IMR-90 (cell line): Measurements from ENCODE around the gene DNAJC4. TPM values are rescaled to one million over a fixed set of nuclear protein-coding genes. Genes with fewer than 3 reads are reported as not detected.

Experiments used
- ATAC-seq: fragments of 200-7000 bp; cut with Tn5 transposase; 2 replicates; pipeline ENCODE4 v1.9.1; 2020; ENCODE audit warnings: low read depth, mild to moderate bottlenecking, moderate library complexity
- BruUV-seq: library from RNA; stranded (reverse); fragments of 400-500 nt; replicated peaks from 2 replicates; lab custom pipeline; 2021; lab: Mats Ljungman, UMichigan
- CTCF ChIA-PET: fragments of 300-600 bp; formaldehyde crosslinking; extraction: SDS; loops from one replicate; lab custom pipeline; 2021; ENCODE audit warnings: antibody characterized with exemption; lab: Yijun Ruan, JAX
- POLR2A ChIA-PET: fragments of 300-600 bp; sonication (Branson Sonifier 250); formaldehyde crosslinking; loops from one replicate; lab custom pipeline; 2022; ENCODE audit warnings: antibody characterized with exemption; ENCODE audit not compliant: unreplicated experiment; lab: Charles Lee
- DNase-seq: peaks from one replicate; pipeline ENCODE4 v3.0.0; 2013
- H2AFZ ChIP-seq: replicated peaks from 2 replicates; pipeline ENCODE3; 2013; ENCODE audit warnings: low read length, mild to moderate bottlenecking; ENCODE audit not compliant: poor library complexity
- H2AK5ac ChIP-seq: 2 replicates; pipeline ENCODE4 v1.6.1; 2013; ENCODE audit warnings: low read depth, low read length, inconsistent platforms
- H2AK9ac ChIP-seq: replicated peaks from 2 replicates; pipeline ENCODE3; 2013; ENCODE audit warnings: mild to moderate bottlenecking, low read depth, low read length, moderate library complexity; ENCODE audit not compliant: poor library complexity
- H2BK120ac ChIP-seq: 2 replicates; pipeline ENCODE4 v1.6.1; 2013; ENCODE audit warnings: low read depth, low read length, inconsistent platforms
- H2BK15ac ChIP-seq: 3 replicates; pipeline ENCODE4 v1.6.1; 2013; ENCODE audit warnings: low read depth, low read length, inconsistent platforms
- H2BK20ac ChIP-seq: 2 replicates; pipeline ENCODE4 v1.6.1; 2013; ENCODE audit warnings: low read depth, mild to moderate bottlenecking, inconsistent platforms, low read length, moderate library complexity
- H2BK5ac ChIP-seq: 2 replicates; pipeline ENCODE4 v1.6.1; 2013; ENCODE audit warnings: mild to moderate bottlenecking, low read depth, low read length, inconsistent platforms; ENCODE audit not compliant: poor library complexity, severe bottlenecking
- H3K14ac ChIP-seq: replicated peaks from 2 replicates; pipeline ENCODE4 v1.6.1; 2013; ENCODE audit warnings: low read depth, low read length, inconsistent platforms
- H3K18ac ChIP-seq: 2 replicates; pipeline ENCODE4 v1.6.1; 2013; ENCODE audit warnings: low read depth, low read length, control low read depth
- H3K23ac ChIP-seq: 2 replicates; pipeline ENCODE4 v1.6.1; 2013; ENCODE audit warnings: low read depth, low read length, inconsistent platforms
- H3K27ac ChIP-seq: 2 replicates; pipeline ENCODE4 v1.5.1; 2013; ENCODE audit warnings: mild to moderate bottlenecking, control low read depth, low read length; ENCODE audit not compliant: insufficient read depth
- H3K27me3 ChIP-seq: 2 replicates; pipeline ENCODE4 v1.6.1; 2013; ENCODE audit warnings: low read length; ENCODE audit not compliant: control insufficient read depth, insufficient read depth
- H3K36me3 ChIP-seq: 2 replicates; pipeline ENCODE4 v1.6.1; 2013; ENCODE audit warnings: low read length, mixed read lengths; ENCODE audit not compliant: control insufficient read depth, insufficient read depth
- H3K4ac ChIP-seq: 2 replicates; pipeline ENCODE4 v1.6.1; 2013; ENCODE audit warnings: low read depth, low read length, inconsistent platforms
- H3K4me1 ChIP-seq: 2 replicates; pipeline ENCODE4 v1.6.1; 2013; ENCODE audit warnings: low read length, mixed read lengths; ENCODE audit not compliant: control insufficient read depth, insufficient read depth
- H3K4me2 ChIP-seq: 2 replicates; pipeline ENCODE4 v1.6.1; 2013; ENCODE audit warnings: low read depth, mild to moderate bottlenecking, control low read depth, low read length, moderate library complexity
- H3K4me3 ChIP-seq: 2 replicates; pipeline ENCODE4 v1.5.1; 2013; ENCODE audit warnings: low read depth, mild to moderate bottlenecking, control low read depth, low read length, moderate library complexity; ENCODE audit not compliant: insufficient read depth
- H3K56ac ChIP-seq: 2 replicates; pipeline ENCODE4 v1.6.1; 2013; ENCODE audit warnings: low read length, inconsistent platforms; ENCODE audit not compliant: insufficient read depth; ENCODE audit errors: extremely low read depth
- H3K79me1 ChIP-seq, 2 experiments: 2 replicates each; pipeline ENCODE4 v1.6.1; 2013; ENCODE audit warnings: low read length in 2 of 2, inconsistent platforms in 1 of 2, low read depth in 1 of 2
- H3K9ac ChIP-seq: 2 replicates; pipeline ENCODE4 v1.6.1; 2013; ENCODE audit warnings: low read depth, low read length, control low read depth
- H3K9me1 ChIP-seq: 2 replicates; pipeline ENCODE4 v1.6.1; 2013; ENCODE audit warnings: low read length, inconsistent platforms; ENCODE audit not compliant: insufficient read depth
- H3K9me3 ChIP-seq: 2 replicates; pipeline ENCODE4 v1.6.1; 2013; ENCODE audit warnings: low read length; ENCODE audit not compliant: control insufficient read depth, insufficient read depth
- H4K20me1 ChIP-seq: 2 replicates; pipeline ENCODE4 v1.6.1; 2013; ENCODE audit warnings: low read length, inconsistent platforms; ENCODE audit not compliant: insufficient read depth
- H4K5ac ChIP-seq: 2 replicates; pipeline ENCODE4 v1.6.1; 2013; ENCODE audit warnings: mild to moderate bottlenecking, low read depth, low read length, control low read depth
- H4K8ac ChIP-seq, 2 experiments: 2 replicates each; pipeline ENCODE4 v1.6.1; 2013; ENCODE audit warnings: low read depth in 2 of 2, low read length in 2 of 2, control low read depth in 1 of 2, inconsistent platforms in 1 of 2
- H4K91ac ChIP-seq: 2 replicates; pipeline ENCODE4 v1.6.1; 2013; ENCODE audit warnings: low read depth, low read length, inconsistent platforms; ENCODE audit not compliant: insufficient read depth
- MAFK ChIP-seq: IDR thresholded peaks from 2 replicates; pipeline ENCODE4 v1.6.1; 2012; ENCODE audit warnings: low read depth, low read length, improper control_type of control experiment
- MAZ ChIP-seq: IDR thresholded peaks from 2 replicates; pipeline ENCODE4 v1.6.1; 2012; ENCODE audit warnings: low read depth, mild to moderate bottlenecking, low read length, improper control_type of control experiment, moderate library complexity, borderline replicate concordance
- MXI1 ChIP-seq: IDR thresholded peaks from 2 replicates; pipeline ENCODE4 v1.6.1; 2012; ENCODE audit warnings: low read depth, mild to moderate bottlenecking, low read length, moderate library complexity, borderline replicate concordance
- RAD21 ChIP-seq: IDR thresholded peaks from 2 replicates; pipeline ENCODE4 v1.6.1; 2012; ENCODE audit warnings: low read length, improper control_type of control experiment
- SMC3 ChIP-seq: fragments of 150-350 bp; IDR thresholded peaks from 2 replicates; pipeline ENCODE4 v1.6.1; 2016; ENCODE audit warnings: low read depth, mild to moderate bottlenecking, antibody characterized with exemption, low read length, moderate library complexity
- WGBS, 2 experiments: methylation state at CpG; one replicate each; pipeline versions ENCODE4 v1.1.5 to v1.1.7; 2013; ENCODE audit warnings: missing lambda C conversion rate in 2 of 2; ENCODE audit not compliant: insufficient read length in 1 of 2; ENCODE audit errors: extremely low coverage in 2 of 2; 5-methylcytosine and 5-hydroxymethylcytosine counted together
- dilution Hi-C: fragments of 300-500 bp; cut with HindIII; formaldehyde crosslinking; loops from one replicate; pipeline ENCODE4 v1.14.3; 2018; ENCODE audit warnings: low sequenced_read_pairs; ENCODE audit not compliant: unreplicated experiment
- in situ Hi-C: fragments of 300-500 bp; cut with MboI; formaldehyde crosslinking; loops from 3 replicates; pipeline ENCODE4 v1.14.3; 2019; ENCODE audit warnings: low sequenced_read_pairs, inconsistent platforms, mixed read lengths
- intact Hi-C: fragments of 100-400 bp; cut with micrococcal nuclease; formaldehyde crosslinking; loops from 2 replicates; pipeline ENCODE4 v1.10.0; 2022
- polyA plus RNA-seq, 3 experiments: library from polyadenylated mRNA; depleted of rRNA; stranded (reverse); fragments of >200 nt; gene quantifications; 2 replicates each; pipeline ENCODE4 v1.2.3, GENCODE V29; 2012; ENCODE audit warnings: low replicate concordance in 1 of 3
- total RNA-seq: library from RNA; depleted of rRNA; stranded (reverse); fragments of >200 nt; gene quantifications from 2 replicates; pipeline ENCODE4 v1.2.3, GENCODE V29; 2012
- TF ChIP-seq, protein P1 (sequence below): conservative IDR thresholded peaks from 2 replicates; pipeline ENCODE4 v1.5.1; 2012; ENCODE audit warnings: mild to moderate bottlenecking, low read depth, low read length, improper control_type of control experiment

DNAJC4 gene
- total and polyA plus RNA-seq, 2 of the 4 experiments (the other 2 are of a cell fraction), result 2.2 to 22.8 TPM

DNA sequence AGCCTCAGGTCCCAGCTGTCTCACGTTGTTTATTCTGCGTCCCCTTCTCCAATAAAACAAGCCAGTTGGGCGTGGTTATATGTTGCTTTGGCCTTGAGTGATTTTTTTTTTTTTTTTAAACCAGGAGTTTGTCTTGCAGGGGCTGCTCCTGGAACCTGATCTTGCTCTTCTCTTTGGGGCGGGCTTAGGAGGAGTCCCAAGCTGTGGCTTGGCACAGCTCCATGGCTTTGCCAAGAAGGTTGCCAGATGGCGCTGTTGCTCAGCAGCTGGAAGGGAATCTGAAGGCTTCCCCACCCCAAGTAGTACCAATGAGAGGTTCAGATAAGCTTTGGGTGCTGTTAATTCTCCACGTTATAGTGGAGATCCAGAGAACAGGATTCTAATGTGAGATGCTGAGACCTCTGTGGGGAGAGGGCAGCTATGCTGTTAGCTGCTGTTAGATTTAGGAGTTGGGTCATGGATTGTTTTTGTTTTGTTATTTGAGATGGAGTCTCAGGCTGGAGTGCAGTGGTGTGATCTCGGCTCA, 25.8 kb upstream of the DNAJC4 start:
- Histone ChIP-seq H2AK5ac (no peak overlapping the region), H2BK5ac (no peak overlapping the region), H2AK9ac (peak overlapping the region; percentile 22), H3K4ac (no peak overlapping the region; the same call in 1 of the 2 replicates), H3K9me1 (no peaks in the 10 kb centered on the region), H3K4me2 (no peak overlapping the region), H3K27ac (no peak overlapping the region), H4K8ac (no peak overlapping the region; a peak in 1 of 4 replicates), H3K4me3 (no peak overlapping the region), H3K9me3 (no peaks in the 10 kb centered on the region), H3K4me1 (peaks cover 10% of the 10 kb centered on the region), H2AFZ (peak overlapping the region; percentile 64), H4K5ac (no peak overlapping the region), H3K79me1 (peaks cover 0 to 44% of the 10 kb centered on the region in 2 experiments; a peak in 3 of 4 replicates), H3K18ac (no peak overlapping the region), H2BK20ac (no peak overlapping the region), H3K14ac (no peak overlapping the region), H4K91ac (no peak overlapping the region), H4K20me1 (peaks cover 13% of the 10 kb centered on the region; the same call in 1 of the 2 replicates), H2BK15ac (no peak overlapping the region), H3K23ac (no peak overlapping the region), H3K9ac (no peak overlapping the region), H2BK120ac (no peak overlapping the region), H3K56ac (no peak overlapping the region), H3K36me3 (peaks cover 56% of the 10 kb centered on the region), H3K27me3 (no peaks in the 10 kb centered on the region)
- ATAC-seq, result peak; percentile 72
- in situ Hi-C loops, result loop anchor here (5.0 kb wide), 1 partner anchor 98 kb away; the partner anchor contains the start of gene CATSPERZ
- dilution Hi-C loops, result no loop called here
- ChIA-PET CTCF (interaction anchor here (0.6 to 2.0 kb wide), 10 partner anchors 10 to 150 kb away, joined by 3 to 12 read pairs (median 6); partner anchors contain the start of genes ESRRA and FKBP2), POLR2A (interaction anchor here (0.6 to 0.8 kb wide), 3 partner anchors 15 to 96 kb away, joined by 5 to 24 read pairs (median 6); no protein-coding TSS in a partner anchor)
- intact Hi-C loops, result loop anchor here (1.0 to 10.0 kb wide), 2 partner anchors 97 to 450 kb away; no protein-coding TSS in a partner anchor
- TF ChIP-seq MAZ (peak; percentile 76; the same call in 1 of the 2 replicates), SMC3 (peak; percentile 92), MAFK (no peak), MXI1 (no peak), RAD21 (peak; percentile 96)
- TF ChIP-seq, protein P1, sequence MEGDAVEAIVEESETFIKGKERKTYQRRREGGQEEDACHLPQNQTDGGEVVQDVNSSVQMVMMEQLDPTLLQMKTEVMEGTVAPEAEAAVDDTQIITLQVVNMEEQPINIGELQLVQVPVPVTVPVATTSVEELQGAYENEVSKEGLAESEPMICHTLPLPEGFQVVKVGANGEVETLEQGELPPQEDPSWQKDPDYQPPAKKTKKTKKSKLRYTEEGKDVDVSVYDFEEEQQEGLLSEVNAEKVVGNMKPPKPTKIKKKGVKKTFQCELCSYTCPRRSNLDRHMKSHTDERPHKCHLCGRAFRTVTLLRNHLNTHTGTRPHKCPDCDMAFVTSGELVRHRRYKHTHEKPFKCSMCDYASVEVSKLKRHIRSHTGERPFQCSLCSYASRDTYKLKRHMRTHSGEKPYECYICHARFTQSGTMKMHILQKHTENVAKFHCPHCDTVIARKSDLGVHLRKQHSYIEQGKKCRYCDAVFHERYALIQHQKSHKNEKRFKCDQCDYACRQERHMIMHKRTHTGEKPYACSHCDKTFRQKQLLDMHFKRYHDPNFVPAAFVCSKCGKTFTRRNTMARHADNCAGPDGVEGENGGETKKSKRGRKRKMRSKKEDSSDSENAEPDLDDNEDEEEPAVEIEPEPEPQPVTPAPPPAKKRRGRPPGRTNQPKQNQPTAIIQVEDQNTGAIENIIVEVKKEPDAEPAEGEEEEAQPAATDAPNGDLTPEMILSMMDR, result peak; percentile 96
- WGBS, 2 experiments, result 40% methylated on average over 1 of the region's 7 CpGs; no CpG with 5 or more reads in 1 of the 2 experiments
- DNase-seq, result peak; percentile 96
- no TSS peak for BruUV-seq
